HCT116 (cell line): ENCODE data around the gene AKAP9. TPM values are rescaled to one million over a fixed set of nuclear protein-coding genes. Genes with fewer than 3 reads are reported as not detected.
A peak's percentile ranks its signal among the peaks of the same experiment; 100 is the strongest.

Experiments
- ATAC-seq: fragments of 200-7000 bp; cut with Tn5 transposase; 2 replicates; pipeline ENCODE4 v1.9.1; 2020; ENCODE audit warnings: mild to moderate bottlenecking, moderate library complexity
- BruUV-seq: library from RNA; stranded (reverse); fragments of 400-500 nt; replicated peaks from 2 replicates; lab custom pipeline; 2021; lab: Mats Ljungman, UMichigan
- CTCF ChIA-PET: fragments of 300-600 bp; sonication (Branson Sonifier 250); formaldehyde crosslinking; loops from one replicate; lab custom pipeline; 2021; ENCODE audit warnings: antibody characterized with exemption; lab: Charles Lee
- POLR2A ChIA-PET: fragments of 300-600, 350-600 bp; sonication (Branson Sonifier 250); formaldehyde crosslinking; loops from one replicate; lab custom pipeline; 2021; ENCODE audit warnings: antibody characterized with exemption; lab: Charles Lee
- RAD21 ChIA-PET, 2 experiments: fragments of 300-600 bp; sonication (Branson Sonifier 250); formaldehyde crosslinking; loops; one replicate each; lab custom pipeline; 2023; ENCODE audit warnings: low total read pairs in 2 of 2; ENCODE audit not compliant: uncharacterized antibody in 2 of 2, unreplicated experiment in 2 of 2, low non-redundant PET in 1 of 2; lab: Charles Lee
- DNase-seq: peaks from one replicate; pipeline ENCODE4 v3.0.0-alpha.2; 2010; ENCODE audit warnings: low read depth, low spot score
- H2AFZ ChIP-seq: fragments of 200-600 bp; shearing (Covaris generic), sonication (generic); 2 replicates; pipeline ENCODE4 v1.6.1; 2017; ENCODE audit warnings: low read depth, mixed run types, mixed read lengths, antibody characterized with exemption, low read length; ENCODE audit not compliant: poor library complexity, severe bottlenecking
- H3K27ac ChIP-seq: 2 replicates; pipeline ENCODE4 v1.5.1; 2012; ENCODE audit warnings: low read depth, low read length
- H3K27me3 ChIP-seq: fragments of 200-600 bp; sonication (generic); 2 replicates; pipeline ENCODE4 v1.6.1; 2016; ENCODE audit warnings: mixed run types, low read length, mixed read lengths; ENCODE audit not compliant: insufficient read depth
- H3K36me3 ChIP-seq, 2 experiments: fragments of 200-500 bp in 1 of 2; fragments of 200-600 bp in 1 of 2; sonication (Bioruptor generic) in 1 of 2; sonication (generic) in 1 of 2; 2 replicates each; pipeline versions ENCODE4 v1.5.1 to v1.6.1; 2014 to 2016; ENCODE audit warnings: low read length in 2 of 2, inconsistent platforms in 1 of 2, mixed read lengths in 1 of 2, mixed run types in 1 of 2; ENCODE audit not compliant: insufficient read depth in 2 of 2, control insufficient read depth in 1 of 2
- H3K4me1 ChIP-seq, 2 experiments: fragments of 200-600 bp in 1 of 2; sonication (generic) in 1 of 2; 2 replicates each; pipeline versions ENCODE4 v1.5.1 to v1.6.1; 2012 to 2017; ENCODE audit warnings: low read length in 2 of 2, inconsistent platforms in 1 of 2, mild to moderate bottlenecking in 1 of 2, mixed read lengths in 1 of 2, mixed run types in 1 of 2, moderate library complexity in 1 of 2; ENCODE audit not compliant: insufficient read depth in 2 of 2, control insufficient read depth in 1 of 2
- H3K4me2 ChIP-seq: fragments of 200-600 bp; sonication (generic); 2 replicates; pipeline ENCODE4 v1.6.1; 2017; ENCODE audit warnings: mixed run types, low read length, mixed read lengths
- H3K4me3 ChIP-seq, 2 experiments: fragments of 200-600 bp in 1 of 2; sonication (generic) in 1 of 2; replicated peaks in 1 of 2; 2 replicates each; pipeline ENCODE4 v1.5.1; 2011 to 2016; ENCODE audit warnings: low read length in 2 of 2, control low read depth in 1 of 2, low read depth in 1 of 2, mild to moderate bottlenecking in 1 of 2, mixed read lengths in 1 of 2, mixed run types in 1 of 2
- H3K79me2 ChIP-seq: fragments of 200-600 bp; sonication (generic); 2 replicates; pipeline ENCODE4 v1.6.1; 2017; ENCODE audit warnings: mild to moderate bottlenecking, mixed run types, low read length, moderate library complexity, mixed read lengths; ENCODE audit not compliant: insufficient read depth
- H3K9ac ChIP-seq: fragments of 200-600 bp; sonication (generic); 2 replicates; pipeline ENCODE4 v1.6.1; 2016; ENCODE audit warnings: low read length, mixed read lengths
- H3K9me2 ChIP-seq: fragments of 200-600 bp; sonication (generic), shearing (Covaris generic); 2 replicates; pipeline ENCODE4 v1.6.1; 2017; ENCODE audit warnings: mixed run types, mild to moderate bottlenecking, moderate library complexity; ENCODE audit not compliant: insufficient read depth
- H3K9me3 ChIP-seq, 2 experiments: fragments of 200-500 bp in 1 of 2; fragments of 200-600 bp in 1 of 2; sonication (Bioruptor generic) in 1 of 2; sonication (generic) in 1 of 2; 2 replicates each; pipeline ENCODE4 v1.6.1; 2014 to 2017; ENCODE audit warnings: low read length in 2 of 2, mixed read lengths in 2 of 2, inconsistent platforms in 1 of 2, low read depth in 1 of 2, mild to moderate bottlenecking in 1 of 2, mixed run types in 1 of 2, moderate library complexity in 1 of 2; ENCODE audit not compliant: control insufficient read depth in 1 of 2, insufficient read depth in 1 of 2
- H4K20me1 ChIP-seq: fragments of 200-600 bp; sonication (generic), shearing (Covaris generic); 2 replicates; pipeline ENCODE4 v1.6.1; 2017; ENCODE audit warnings: mixed run types, mild to moderate bottlenecking, moderate library complexity; ENCODE audit not compliant: insufficient read depth
- CTCF ChIP-seq, 3 experiments: fragments of 200-600 bp in 1 of 3; sonication (generic) in 1 of 3; IDR thresholded peaks in 2 of 3; conservative IDR thresholded peaks in 1 of 3; 2 replicates each; pipeline ENCODE4 v1.5.1; 2012 to 2017; ENCODE audit warnings: low read depth in 2 of 3, low read length in 2 of 3, antibody characterized with exemption in 1 of 3, borderline replicate concordance in 1 of 3, control low read depth in 1 of 3, mild to moderate bottlenecking in 1 of 3, mixed read lengths in 1 of 3, mixed run types in 1 of 3, moderate library complexity in 1 of 3; ENCODE audit not compliant: insufficient read depth in 1 of 3
- ELF1 ChIP-seq: IDR thresholded peaks from 2 replicates; pipeline ENCODE4 v1.6.1; 2012; ENCODE audit warnings: low read depth, borderline replicate concordance
- EZH2phosphoT487 ChIP-seq: fragments of 200-600 bp; IDR thresholded peaks from 2 replicates; pipeline ENCODE4 v1.6.1; 2018; ENCODE audit warnings: antibody characterized with exemption, borderline replicate concordance
- FOSL1 ChIP-seq: IDR thresholded peaks from 2 replicates; pipeline ENCODE4 v1.6.1; 2012; ENCODE audit warnings: low read depth
- JUND ChIP-seq: IDR thresholded peaks from 2 replicates; pipeline ENCODE4 v1.6.1; 2012
- REST ChIP-seq: IDR thresholded peaks from 2 replicates; pipeline ENCODE4 v1.6.1; 2012; ENCODE audit warnings: low read depth
- SP1 ChIP-seq: IDR thresholded peaks from 2 replicates; pipeline ENCODE4 v1.6.1; 2012; ENCODE audit warnings: low read depth
- intact Hi-C: fragments of 100-400 bp; cut with micrococcal nuclease; formaldehyde crosslinking; loops from 2 replicates; pipeline ENCODE4 v1.10.0; 2022
- total RNA-seq: library from RNA; stranded (reverse); gene quantifications from one replicate; pipeline ENCODE4 v1.2.1, GENCODE V29; 2021; ENCODE audit not compliant: unreplicated experiment
- TF ChIP-seq, protein P1 (sequence below): IDR thresholded peaks from 2 replicates; pipeline ENCODE4 v1.6.1; 2012

The AKAP9 gene
- total RNA-seq, 1 experiment from 2014 or later: 32.6 TPM

- ChIA-PET RAD21 (no interaction called here), CTCF (no interaction called here), POLR2A (no interaction called here)
- Histone ChIP-seq H4K20me1 (no peaks in the 10 kb centered on the region), H3K79me2 (no peaks in the 10 kb centered on the region), H3K9me3 (no peaks in the 10 kb centered on the region), H3K27me3 (no peaks in the 10 kb centered on the region), H3K4me1 (peaks cover 0 to 7% of the 10 kb centered on the region in 2 experiments; a peak in 2 of 4 replicates), H3K9me2 (no peaks in the 10 kb centered on the region), H3K4me3 (no peak overlapping the region), H3K27ac (no peak overlapping the region), H3K36me3 (no peaks in the 10 kb centered on the region), H3K9ac (no peak overlapping the region), H3K4me2 (peak overlapping the region; percentile 30), H2AFZ (peak overlapping the region; percentile 81)
- no TSS peak for BruUV-seq
- TF ChIP-seq JUND (0 out of 2 replicates have a peak, but pooled peaks have one; percentile 35), FOSL1 (peak; percentile 65), SP1 (peak; percentile 43), REST (no peak), ELF1 (peak; percentile 21; the same call in 1 of the 2 replicates), EZH2phosphoT487 (no peak), CTCF (IDR thresholded peaks at IDR 0.05 in 2 of 3, conservative IDR thresholded peaks at IDR 0.05 in 1 of 3; ENCODE audit: borderline replicate concordance in 1 of 3, insufficient read depth in 1 of 3, low read depth in 2 of 3, low read length in 2 of 3) (no peak)
- TF ChIP-seq, protein P1, sequence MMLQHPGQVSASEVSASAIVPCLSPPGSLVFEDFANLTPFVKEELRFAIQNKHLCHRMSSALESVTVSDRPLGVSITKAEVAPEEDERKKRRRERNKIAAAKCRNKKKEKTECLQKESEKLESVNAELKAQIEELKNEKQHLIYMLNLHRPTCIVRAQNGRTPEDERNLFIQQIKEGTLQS: no peak
- DNase-seq (no peak), ATAC-seq (peak; percentile 70)
- intact Hi-C loops: no loop called here
Measured at GRCh38 chr7:91929463-91929862, 11.2 kb upstream of the AKAP9 start.
